Gastrocnemius medialis (tissue), 4 donors: ENCODE measurements around the gene CACNA2D3. TPM values are rescaled to one million over a fixed set of nuclear protein-coding genes. Genes with fewer than 3 reads are reported as not detected.

Experiments
- ATAC-seq, 2 donors: fragments of 150-250 bp; one replicate each; pipeline ENCODE4 v1.9.1; 2016
- DNase-seq, 2 donors: peaks; one replicate each; pipeline ENCODE4 v3.0.0-alpha.2; 2019
- H3K27ac ChIP-seq, 4 donors: fragments of 200-600 bp; sonication (generic); 1 replicate in 1 of 4; 2 replicates in 3 of 4; pipeline ENCODE4 v1.5.1; 2016 to 2018; ENCODE audit warnings: mild to moderate bottlenecking in 2 of 4, moderate library complexity in 1 of 4
- H3K27me3 ChIP-seq, 3 donors: fragments of 200-600 bp; sonication (generic) in 2 of 3; 1 replicate in 1 of 3; 2 replicates in 2 of 3; pipeline versions ENCODE4 v1.5.1 to v1.6.0; 2016 to 2019; ENCODE audit warnings: mild to moderate bottlenecking in 1 of 3, moderate library complexity in 1 of 3
- H3K36me3 ChIP-seq, 2 donors: fragments of 200-600 bp; sonication (generic) in 1 of 2; one replicate each; pipeline ENCODE4 v1.5.1; 2017 to 2018
- H3K4me1 ChIP-seq, 2 donors: fragments of 200-600 bp; sonication (generic) in 1 of 2; one replicate each; pipeline ENCODE4 v1.5.1; 2016 to 2017; ENCODE audit warnings: mild to moderate bottlenecking in 2 of 2
- H3K4me3 ChIP-seq, 4 donors: fragments of 200-600 bp; sonication (generic) in 3 of 4; 1 replicate in 1 of 4; 2 replicates in 3 of 4; pipeline ENCODE4 v1.5.1; 2016 to 2019; ENCODE audit warnings: mild to moderate bottlenecking in 2 of 4
- H3K9me3 ChIP-seq, 3 donors: fragments of 200-600 bp; sonication (generic) in 2 of 3; 1 replicate in 1 of 3; 2 replicates in 2 of 3; pipeline ENCODE4 v1.5.1; 2016 to 2019
- CTCF ChIP-seq, 5 experiments: fragments of 450-650 bp in 3 of 5; fragments of 200-600 bp in 2 of 5; sonication (generic) in 2 of 5; IDR thresholded peaks in 4 of 5; conservative IDR thresholded peaks in 1 of 5; 1 replicate in 4 of 5; 2 replicates in 1 of 5; pipeline ENCODE4 v1.5.1; 2016 to 2019; ENCODE audit warnings: antibody characterized with exemption in 5 of 5, mild to moderate bottlenecking in 3 of 5, moderate library complexity in 3 of 5
- POLR2A ChIP-seq, 2 donors: fragments of 450-650 bp; IDR thresholded peaks; one replicate each; pipeline ENCODE4 v1.6.1; 2017; ENCODE audit warnings: antibody characterized with exemption in 2 of 2, mild to moderate bottlenecking in 2 of 2, moderate library complexity in 2 of 2
- in situ Hi-C, 4 donors: fragments of 200-750 bp; cut with MboI; loops; one replicate each; pipeline versions ENCODE4 v1.15.0 to v1.8.0; 2017; ENCODE audit warnings: low sequenced_read_pairs in 4 of 4
- intact Hi-C: fragments of 100-400 bp; cut with DNase I; formaldehyde crosslinking; loops from one replicate; pipeline ENCODE4 v1.15.1; 2023; ENCODE audit warnings: low total_unique reads
- total RNA-seq, 4 donors: library from RNA; depleted of rRNA; stranded (reverse); fragments of >200 nt; gene quantifications; one replicate each; pipeline versions ENCODE4 v1.1.0 to v1.2.3, GENCODE V29; 2016

Gene CACNA2D3
- total RNA-seq, 4 donors from 2014 or later = 4.7 to 14.4 (median 7.1) TPM

GRCh38 chr3:54784021-54784420 lies 661.7 kb downstream of the CACNA2D3 start:
- DNase-seq = no peak
- H3K9me3 ChIP-seq = no peaks in the 10 kb centered on the region
- no peak overlapping the region for H3K27ac ChIP-seq
- no peak for TF ChIP-seq CTCF (IDR thresholded peaks at IDR 0.05 in 4 of 5, conservative IDR thresholded peaks at IDR 0.05 in 1 of 5)
- no peak for TF ChIP-seq POLR2A (IDR thresholded peaks at IDR 0.05)
- no peaks in the 10 kb centered on the region for H3K4me1 ChIP-seq
- H3K27me3 ChIP-seq = no peaks in the 10 kb centered on the region
- no peak for ATAC-seq
- no peaks in the 10 kb centered on the region for H3K36me3 ChIP-seq
- in situ Hi-C loops = no loop called here
- no peak overlapping the region for H3K4me3 ChIP-seq
- intact Hi-C loops = no loop called here

- DNase-seq (no peak), ATAC-seq (no peak)
- TF ChIP-seq POLR2A (IDR thresholded peaks at IDR 0.05) (no peak), CTCF (IDR thresholded peaks at IDR 0.05 in 4 of 5, conservative IDR thresholded peaks at IDR 0.05 in 1 of 5) (no peak)
- no peaks in the 10 kb centered on the region for H3K9me3 ChIP-seq
- no peak overlapping the region for H3K4me3 ChIP-seq
- H3K36me3 ChIP-seq = no peaks in the 10 kb centered on the region
- in situ Hi-C loops (no loop called here), intact Hi-C loops (no loop called here)
- no peaks in the 10 kb centered on the region for H3K4me1 ChIP-seq
- no peak overlapping the region for H3K27ac ChIP-seq
- H3K27me3 ChIP-seq = no peaks in the 10 kb centered on the region
Observed at GRCh38 chr3:54785976-54786375, 663.6 kb downstream of the CACNA2D3 start.

- in situ Hi-C loops = no loop called here
- H3K9me3 ChIP-seq = no peaks in the 10 kb centered on the region
- DNase-seq (no peak), ATAC-seq (no peak)
- TF ChIP-seq POLR2A (IDR thresholded peaks at IDR 0.05) = no peak
- no peak for TF ChIP-seq CTCF (IDR thresholded peaks at IDR 0.05 in 4 of 5, conservative IDR thresholded peaks at IDR 0.05 in 1 of 5)
- no peaks in the 10 kb centered on the region for H3K4me1 ChIP-seq
- H3K27me3 ChIP-seq = no peaks in the 10 kb centered on the region
- intact Hi-C loops = no loop called here
- no peaks in the 10 kb centered on the region for H3K36me3 ChIP-seq
- no peak overlapping the region for H3K4me3 ChIP-seq
- no peak overlapping the region for H3K27ac ChIP-seq
Observed at GRCh38 chr3:54790051-54790450, 667.7 kb downstream of the CACNA2D3 start.

- Histone ChIP-seq H3K4me1 (no peaks in the 10 kb centered on the region), H3K27me3 (no peaks in the 10 kb centered on the region), H3K9me3 (no peaks in the 10 kb centered on the region), H3K27ac (no peak overlapping the region), H3K4me3 (no peak overlapping the region), H3K36me3 (no peaks in the 10 kb centered on the region)
- intact Hi-C loops = no loop called here
- ATAC-seq (no peak), DNase-seq (no peak)
- TF ChIP-seq CTCF (IDR thresholded peaks at IDR 0.05 in 4 of 5, conservative IDR thresholded peaks at IDR 0.05 in 1 of 5) (no peak), POLR2A (IDR thresholded peaks at IDR 0.05) (no peak)
- in situ Hi-C loops = no loop called here
Observed at GRCh38 chr3:54791501-54792156, 669.3 kb downstream of the CACNA2D3 start.

- in situ Hi-C loops (no loop called here), intact Hi-C loops (no loop called here)
- ATAC-seq = no peak
- Histone ChIP-seq H3K27me3 (no peaks in the 10 kb centered on the region), H3K4me1 (no peaks in the 10 kb centered on the region), H3K27ac (no peak overlapping the region), H3K36me3 (no peaks in the 10 kb centered on the region), H3K4me3 (no peak overlapping the region), H3K9me3 (no peaks in the 10 kb centered on the region)
- TF ChIP-seq CTCF (IDR thresholded peaks at IDR 0.05 in 4 of 5, conservative IDR thresholded peaks at IDR 0.05 in 1 of 5) (no peak), POLR2A (IDR thresholded peaks at IDR 0.05) (no peak)
- no peak for DNase-seq
Observed at GRCh38 chr3:54792584-54792983, 670.2 kb downstream of the CACNA2D3 start.
